BE2C (cell line): ENCODE data around the gene PLSCR1.
"Not testable (repeated sequence)": the region's sequence is repeated elsewhere in the genome, so short reads cannot be mapped to it uniquely, and the experiment has no call there.

Experiments used
- DNase-seq: peaks from one replicate; pipeline ENCODE4 v3.0.0-alpha.2; 2020
- H3K27me3 ChIP-seq: fragments of 250-450 bp; sonication (Bioruptor Pico); 2 replicates; pipeline ENCODE4 v1.5.1; 2020; ENCODE audit warnings: mild to moderate bottlenecking
- H3K36me3 ChIP-seq: fragments of 250-450 bp; sonication (Bioruptor Pico); 2 replicates; pipeline ENCODE4 v1.5.1; 2020; ENCODE audit warnings: mild to moderate bottlenecking
- H3K4me1 ChIP-seq: fragments of 250-450 bp; sonication (Bioruptor Pico); 2 replicates; pipeline ENCODE4 v1.5.1; 2020
- H3K4me3 ChIP-seq: 2 replicates; pipeline ENCODE4 v1.5.1; 2011; ENCODE audit warnings: low read depth, low read length
- H3K9me3 ChIP-seq: fragments of 250-450 bp; sonication (Bioruptor Pico); 2 replicates; pipeline ENCODE4 v1.5.1; 2020
- TF ChIP-seq, protein P1 (sequence below): IDR thresholded peaks from 2 replicates; pipeline ENCODE4 v1.5.1; 2012; ENCODE audit warnings: mild to moderate bottlenecking, low read depth, low read length

Gene PLSCR1

GRCh38 chr3:146498002-146498736 lies 46.2 kb downstream of the PLSCR1 start:
- H3K27me3 ChIP-seq = no peaks in the 10 kb centered on the region
- TF ChIP-seq, protein P1, sequence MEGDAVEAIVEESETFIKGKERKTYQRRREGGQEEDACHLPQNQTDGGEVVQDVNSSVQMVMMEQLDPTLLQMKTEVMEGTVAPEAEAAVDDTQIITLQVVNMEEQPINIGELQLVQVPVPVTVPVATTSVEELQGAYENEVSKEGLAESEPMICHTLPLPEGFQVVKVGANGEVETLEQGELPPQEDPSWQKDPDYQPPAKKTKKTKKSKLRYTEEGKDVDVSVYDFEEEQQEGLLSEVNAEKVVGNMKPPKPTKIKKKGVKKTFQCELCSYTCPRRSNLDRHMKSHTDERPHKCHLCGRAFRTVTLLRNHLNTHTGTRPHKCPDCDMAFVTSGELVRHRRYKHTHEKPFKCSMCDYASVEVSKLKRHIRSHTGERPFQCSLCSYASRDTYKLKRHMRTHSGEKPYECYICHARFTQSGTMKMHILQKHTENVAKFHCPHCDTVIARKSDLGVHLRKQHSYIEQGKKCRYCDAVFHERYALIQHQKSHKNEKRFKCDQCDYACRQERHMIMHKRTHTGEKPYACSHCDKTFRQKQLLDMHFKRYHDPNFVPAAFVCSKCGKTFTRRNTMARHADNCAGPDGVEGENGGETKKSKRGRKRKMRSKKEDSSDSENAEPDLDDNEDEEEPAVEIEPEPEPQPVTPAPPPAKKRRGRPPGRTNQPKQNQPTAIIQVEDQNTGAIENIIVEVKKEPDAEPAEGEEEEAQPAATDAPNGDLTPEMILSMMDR = no peak
- DNase-seq = no peak
- H3K36me3 ChIP-seq = no peaks in the 10 kb centered on the region
- H3K9me3 ChIP-seq = peaks cover 5% of the 10 kb centered on the region
- H3K4me3 ChIP-seq = no peak overlapping the region
- H3K4me1 ChIP-seq = no peaks in the 10 kb centered on the region

DNA sequence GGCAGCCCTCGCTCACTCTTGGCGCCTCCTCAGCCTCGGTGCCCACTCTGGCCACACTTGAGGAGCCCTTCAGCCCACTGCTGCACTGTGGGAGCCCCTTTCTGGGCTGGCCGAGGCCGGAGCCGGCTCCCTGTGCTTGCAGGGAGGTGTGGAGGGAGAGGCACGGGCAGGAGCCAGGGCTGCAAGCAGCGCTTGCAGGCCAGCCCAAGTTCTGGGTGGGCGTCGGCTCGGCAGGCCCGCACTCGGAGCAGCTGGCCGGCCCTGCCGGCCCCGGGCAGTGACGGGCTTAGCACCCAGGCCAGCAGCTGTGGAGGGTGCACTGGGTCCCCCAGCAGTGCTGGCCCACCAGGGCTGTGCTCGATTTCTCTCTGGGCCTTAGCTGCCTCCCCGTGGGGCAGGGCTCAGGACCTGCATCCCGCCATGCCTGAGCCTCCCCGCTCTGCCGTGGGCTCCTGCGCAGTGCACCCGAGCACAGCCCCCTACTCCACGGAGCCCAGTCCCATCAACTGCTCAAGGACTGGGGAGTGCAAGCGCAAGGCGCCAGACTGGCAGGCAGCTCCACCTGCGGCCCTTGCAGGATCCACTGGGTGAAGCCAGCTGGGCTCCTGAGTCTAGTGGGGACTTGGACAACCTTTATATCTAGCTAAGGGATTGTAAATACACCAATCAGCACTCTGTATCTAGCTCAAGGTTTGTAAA lies 47.1 kb downstream of the PLSCR1 start:
- not testable (repeated sequence) for H3K36me3 ChIP-seq, H3K4me3 ChIP-seq, H3K4me1 ChIP-seq, H3K9me3 ChIP-seq, DNase-seq, H3K27me3 ChIP-seq

DNA sequence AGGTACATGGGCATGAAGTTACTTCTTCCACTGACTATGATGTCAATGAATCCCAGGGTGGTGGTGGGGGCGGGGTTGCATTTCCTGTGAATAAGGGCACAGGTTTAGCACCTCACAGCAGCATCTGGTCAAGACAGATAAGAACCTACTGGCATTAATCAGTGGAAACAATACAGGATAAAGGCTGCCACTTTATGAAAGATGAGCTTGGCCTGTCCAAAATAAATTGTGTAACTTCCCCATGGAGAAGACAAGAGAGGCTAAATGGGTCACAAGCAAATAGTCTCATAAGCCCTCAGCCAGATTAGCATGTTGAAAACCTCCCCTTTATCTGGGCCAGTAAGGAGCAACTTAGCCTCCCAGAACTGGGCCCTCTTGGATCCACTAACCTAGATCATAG lies 47.7 kb downstream of the PLSCR1 start:
- Histone ChIP-seq H3K27me3 (no peaks in the 10 kb centered on the region), H3K4me1 (no peaks in the 10 kb centered on the region), H3K36me3 (no peaks in the 10 kb centered on the region), H3K4me3 (no peak overlapping the region), H3K9me3 (peaks cover 5% of the 10 kb centered on the region)
- TF ChIP-seq, protein P1 = no peak
- no peak for DNase-seq

- DNase-seq = no peak
- Histone ChIP-seq H3K4me1 (no peaks in the 10 kb centered on the region), H3K4me3 (no peak overlapping the region), H3K27me3 (no peaks in the 10 kb centered on the region), H3K9me3 (peaks cover 5% of the 10 kb centered on the region), H3K36me3 (no peaks in the 10 kb centered on the region)
- TF ChIP-seq, protein P1 = no peak
Observed at GRCh38 chr3:146496251-146496650, 48.2 kb downstream of the PLSCR1 start.

GRCh38 chr3:146493761-146494160 lies 50.6 kb downstream of the PLSCR1 start:
- DNase-seq = no peak
- H3K36me3 ChIP-seq = no peaks in the 10 kb centered on the region
- TF ChIP-seq, protein P1 = no peak
- H3K9me3 ChIP-seq = peaks cover 5% of the 10 kb centered on the region
- no peaks in the 10 kb centered on the region for H3K4me1 ChIP-seq
- no peak overlapping the region for H3K4me3 ChIP-seq
- H3K27me3 ChIP-seq = no peaks in the 10 kb centered on the region

DNA sequence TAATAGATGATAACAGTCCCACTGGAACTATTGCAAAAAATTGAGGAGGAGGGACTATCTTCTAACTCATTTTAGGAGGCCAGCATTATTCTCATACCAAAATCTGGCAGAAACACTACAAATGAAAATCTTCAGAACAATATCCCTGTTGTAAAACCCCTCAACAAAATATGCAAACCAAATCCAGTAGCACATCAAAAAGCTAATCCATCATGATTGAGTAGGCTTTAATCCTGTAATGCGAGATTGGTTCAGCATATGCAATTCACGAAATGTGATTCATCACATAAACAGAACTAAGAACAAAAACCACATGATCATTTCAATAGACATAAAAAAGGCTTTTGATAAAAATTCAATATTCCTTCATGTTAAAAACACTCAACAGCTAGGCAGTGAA lies 51.2 kb downstream of the PLSCR1 start:
- H3K27me3 ChIP-seq = no peaks in the 10 kb centered on the region
- H3K9me3 ChIP-seq = peaks cover 5% of the 10 kb centered on the region
- H3K4me1 ChIP-seq = no peaks in the 10 kb centered on the region
- H3K4me3 ChIP-seq = no peak overlapping the region
- DNase-seq = no peak
- TF ChIP-seq, protein P1 = no peak
- no peaks in the 10 kb centered on the region for H3K36me3 ChIP-seq
